ENCODE measurements around the gene CDH4.

- TF ChIP-seq CTCF (IDR thresholded peaks at IDR 0.05 in 8 of 11, conservative IDR thresholded peaks at IDR 0.05 in 3 of 11) (no peak), POLR2A (IDR thresholded peaks at IDR 0.05) (no peak)
Measured at GRCh38 chr20:61582196-61582923, 330.3 kb downstream of the CDH4 start.
